HEK293T (cell line): ENCODE data around the gene UNCX.

Experiments used
- BHLHE40 ChIP-seq: fragments of 450-650 bp; IDR thresholded peaks from 2 replicates; pipeline ENCODE4 v1.6.1; 2016; ENCODE audit warnings: mild to moderate bottlenecking, moderate library complexity, borderline replicate concordance
- FOXA1 ChIP-seq: fragments of 450-650 bp; IDR thresholded peaks from 2 replicates; pipeline ENCODE4 v1.6.1; 2016; ENCODE audit warnings: mild to moderate bottlenecking
- FOXK2 ChIP-seq: fragments of 450-650 bp; IDR thresholded peaks from 2 replicates; pipeline ENCODE4 v1.6.1; 2016; ENCODE audit warnings: mild to moderate bottlenecking
- FOXM1 ChIP-seq: fragments of 450-650 bp; IDR thresholded peaks from 2 replicates; pipeline ENCODE4 v1.6.1; 2017; ENCODE audit warnings: mild to moderate bottlenecking, borderline replicate concordance
- HDGF ChIP-seq: fragments of 450-650 bp; IDR thresholded peaks from 2 replicates; pipeline ENCODE4 v1.6.1; 2017; ENCODE audit warnings: antibody characterized with exemption, borderline replicate concordance
- L3MBTL2 ChIP-seq: fragments of 450-650 bp; conservative IDR thresholded peaks from 2 replicates; pipeline ENCODE4 v1.6.1; 2016; ENCODE audit warnings: mild to moderate bottlenecking
- SP1 ChIP-seq: fragments of 450-650 bp; IDR thresholded peaks from 2 replicates; pipeline ENCODE4 v1.6.1; 2017
- SUZ12 ChIP-seq: fragments of 450-650 bp; IDR thresholded peaks from 2 replicates; pipeline ENCODE4 v1.6.1; 2016; ENCODE audit warnings: mild to moderate bottlenecking
- TARDBP ChIP-seq: fragments of 450-650 bp; IDR thresholded peaks from 2 replicates; pipeline ENCODE4 v1.6.1; 2016
- ZNF384 ChIP-seq: fragments of 450-650 bp; IDR thresholded peaks from 2 replicates; pipeline ENCODE4 v1.6.1; 2016
- TF ChIP-seq, protein P1 (sequence below): fragments of 450-650 bp; IDR thresholded peaks from 2 replicates; pipeline ENCODE4 v1.6.1; 2016

DNA sequence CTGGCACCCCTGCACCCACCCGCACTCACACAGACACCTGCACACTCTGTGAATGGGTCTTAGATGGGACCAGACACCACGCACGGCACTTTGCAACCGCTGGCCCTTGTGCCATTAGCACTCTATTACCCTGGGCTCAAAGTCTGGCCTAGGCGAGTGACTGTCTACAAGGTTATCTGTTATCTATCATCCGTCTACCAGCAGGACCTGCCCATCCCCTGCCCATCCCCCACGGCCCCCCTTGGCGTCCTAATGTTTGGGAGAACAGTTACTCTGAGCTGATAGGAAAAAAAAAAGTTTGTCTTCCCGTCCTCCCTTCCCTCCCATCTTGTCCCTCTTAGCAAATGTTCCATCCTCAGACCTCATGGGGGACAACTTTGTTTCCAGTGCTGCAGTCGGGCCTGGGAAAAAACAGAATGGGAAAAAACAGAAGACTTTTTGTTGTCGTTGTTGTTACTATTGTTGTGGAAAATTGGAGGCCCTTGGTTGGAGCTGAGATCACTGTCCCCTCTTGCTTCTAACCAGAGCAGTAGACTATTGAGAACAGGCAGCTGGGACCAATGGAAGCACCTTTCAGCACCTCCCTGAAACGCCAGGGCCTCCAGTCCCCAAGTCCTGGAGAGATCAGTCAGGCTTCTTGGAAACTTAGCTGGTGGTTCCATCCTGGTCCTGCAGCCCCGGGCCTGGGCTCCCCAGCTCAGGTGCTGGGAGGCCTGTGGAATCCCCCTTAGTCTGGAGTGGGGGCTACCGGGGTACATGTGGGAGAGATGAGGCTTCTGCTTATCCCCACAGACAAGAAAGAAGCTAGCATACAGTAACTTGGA, 12.2 kb downstream of the UNCX start:
- TF ChIP-seq FOXM1 (no peak), HDGF (no peak), L3MBTL2 (no peak), ZNF384 (no peak), SUZ12 (no peak), FOXK2 (no peak), BHLHE40 (no peak), TARDBP (no peak), FOXA1 (no peak), SP1 (no peak)
- TF ChIP-seq, protein P1, sequence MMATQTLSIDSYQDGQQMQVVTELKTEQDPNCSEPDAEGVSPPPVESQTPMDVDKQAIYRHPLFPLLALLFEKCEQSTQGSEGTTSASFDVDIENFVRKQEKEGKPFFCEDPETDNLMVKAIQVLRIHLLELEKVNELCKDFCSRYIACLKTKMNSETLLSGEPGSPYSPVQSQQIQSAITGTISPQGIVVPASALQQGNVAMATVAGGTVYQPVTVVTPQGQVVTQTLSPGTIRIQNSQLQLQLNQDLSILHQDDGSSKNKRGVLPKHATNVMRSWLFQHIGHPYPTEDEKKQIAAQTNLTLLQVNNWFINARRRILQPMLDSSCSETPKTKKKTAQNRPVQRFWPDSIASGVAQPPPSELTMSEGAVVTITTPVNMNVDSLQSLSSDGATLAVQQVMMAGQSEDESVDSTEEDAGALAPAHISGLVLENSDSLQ = no peak
